Measurements from ENCODE around the gene PDRG1.

GRCh38 chr20:31939661-31940060 is 12.2 kb downstream of the PDRG1 start:
- TF ChIP-seq CTCF (IDR thresholded peaks at IDR 0.05) (no peak), POLR2A (IDR thresholded peaks at IDR 0.05) (no peak)

All from prostate gland (tissue), 2 donors.